Measurements from ENCODE around the gene STK10. TPM values are rescaled to one million over a fixed set of nuclear protein-coding genes. Genes with fewer than 3 reads are reported as not detected.

Gene STK10
- total RNA-seq, 4 donors from 2014 or later = 3.3 to 24.6 (median 13.4) TPM

DNA sequence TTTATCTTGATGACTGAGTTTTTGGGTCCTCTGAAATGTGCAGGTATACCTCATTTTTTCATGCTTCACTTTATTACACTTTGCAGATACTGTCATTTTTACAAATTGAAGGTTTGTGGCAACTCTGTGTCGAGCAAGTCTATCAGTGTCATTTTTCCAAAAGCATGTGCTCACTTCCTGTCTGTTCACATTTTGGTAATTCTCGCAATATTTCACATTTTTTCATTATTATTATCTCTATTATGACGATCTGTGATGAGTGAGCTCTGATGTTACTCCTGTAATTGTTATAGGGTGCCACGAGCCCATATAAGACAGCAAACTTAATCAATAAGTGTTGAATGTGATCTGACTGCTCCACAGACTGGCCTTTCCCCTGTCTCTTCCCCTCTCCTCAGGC is 108.1 kb downstream of the STK10 start:
- intact Hi-C loops (cut with DNase I; ENCODE audit: low total_unique reads) = no loop called here
- DNase-seq = no peak
- no peaks in the 10 kb centered on the region for H3K36me3 ChIP-seq
- no peak overlapping the region for H3K27ac ChIP-seq
- H3K9me3 ChIP-seq = no peaks in the 10 kb centered on the region
- no peak overlapping the region for H3K4me3 ChIP-seq
- no peaks in the 10 kb centered on the region for H3K27me3 ChIP-seq
- TF ChIP-seq POLR2A (IDR thresholded peaks at IDR 0.05) = no peak
- TF ChIP-seq, protein P1, sequence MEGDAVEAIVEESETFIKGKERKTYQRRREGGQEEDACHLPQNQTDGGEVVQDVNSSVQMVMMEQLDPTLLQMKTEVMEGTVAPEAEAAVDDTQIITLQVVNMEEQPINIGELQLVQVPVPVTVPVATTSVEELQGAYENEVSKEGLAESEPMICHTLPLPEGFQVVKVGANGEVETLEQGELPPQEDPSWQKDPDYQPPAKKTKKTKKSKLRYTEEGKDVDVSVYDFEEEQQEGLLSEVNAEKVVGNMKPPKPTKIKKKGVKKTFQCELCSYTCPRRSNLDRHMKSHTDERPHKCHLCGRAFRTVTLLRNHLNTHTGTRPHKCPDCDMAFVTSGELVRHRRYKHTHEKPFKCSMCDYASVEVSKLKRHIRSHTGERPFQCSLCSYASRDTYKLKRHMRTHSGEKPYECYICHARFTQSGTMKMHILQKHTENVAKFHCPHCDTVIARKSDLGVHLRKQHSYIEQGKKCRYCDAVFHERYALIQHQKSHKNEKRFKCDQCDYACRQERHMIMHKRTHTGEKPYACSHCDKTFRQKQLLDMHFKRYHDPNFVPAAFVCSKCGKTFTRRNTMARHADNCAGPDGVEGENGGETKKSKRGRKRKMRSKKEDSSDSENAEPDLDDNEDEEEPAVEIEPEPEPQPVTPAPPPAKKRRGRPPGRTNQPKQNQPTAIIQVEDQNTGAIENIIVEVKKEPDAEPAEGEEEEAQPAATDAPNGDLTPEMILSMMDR (IDR thresholded peaks at IDR 0.05) = no peak
- no peaks in the 10 kb centered on the region for H3K4me1 ChIP-seq

DNA sequence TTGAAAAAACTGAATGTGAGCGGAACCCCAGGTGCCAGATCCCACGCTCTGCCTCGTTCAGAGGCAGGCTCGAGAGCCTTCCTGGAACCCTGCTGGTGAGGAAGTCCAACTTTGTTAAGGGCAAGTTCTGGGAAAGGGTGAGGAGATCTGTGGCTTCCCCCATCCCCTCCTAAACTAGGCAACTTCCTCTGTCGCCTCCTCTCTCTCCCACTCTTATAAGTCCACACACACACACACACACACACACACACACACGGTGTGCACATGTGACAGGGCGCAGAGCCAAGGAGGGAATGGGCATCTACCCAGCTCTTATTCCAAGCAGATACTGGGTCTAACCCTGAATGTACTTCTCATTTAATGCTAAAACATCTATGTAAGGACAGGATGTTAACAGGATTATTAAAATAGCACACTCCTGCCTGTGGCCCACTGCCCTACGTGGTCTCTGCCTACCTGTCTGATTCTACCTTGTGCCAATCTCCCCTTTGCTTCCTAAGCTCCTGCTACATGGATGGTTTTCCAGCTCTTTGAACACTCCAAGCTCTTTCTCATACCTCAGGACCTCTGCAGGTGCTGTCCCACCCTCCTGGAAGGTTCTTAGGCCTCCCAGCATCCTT is 109.2 kb downstream of the STK10 start:
- no peak for DNase-seq
- Histone ChIP-seq H3K4me1 (no peaks in the 10 kb centered on the region), H3K36me3 (no peaks in the 10 kb centered on the region), H3K27ac (no peak overlapping the region), H3K27me3 (no peaks in the 10 kb centered on the region), H3K4me3 (no peak overlapping the region), H3K9me3 (no peaks in the 10 kb centered on the region)
- TF ChIP-seq POLR2A (IDR thresholded peaks at IDR 0.05) = no peak
- TF ChIP-seq, protein P1 (IDR thresholded peaks at IDR 0.05) = no peak
- intact Hi-C loops (cut with DNase I; ENCODE audit: low total_unique reads) = no loop called here

DNA sequence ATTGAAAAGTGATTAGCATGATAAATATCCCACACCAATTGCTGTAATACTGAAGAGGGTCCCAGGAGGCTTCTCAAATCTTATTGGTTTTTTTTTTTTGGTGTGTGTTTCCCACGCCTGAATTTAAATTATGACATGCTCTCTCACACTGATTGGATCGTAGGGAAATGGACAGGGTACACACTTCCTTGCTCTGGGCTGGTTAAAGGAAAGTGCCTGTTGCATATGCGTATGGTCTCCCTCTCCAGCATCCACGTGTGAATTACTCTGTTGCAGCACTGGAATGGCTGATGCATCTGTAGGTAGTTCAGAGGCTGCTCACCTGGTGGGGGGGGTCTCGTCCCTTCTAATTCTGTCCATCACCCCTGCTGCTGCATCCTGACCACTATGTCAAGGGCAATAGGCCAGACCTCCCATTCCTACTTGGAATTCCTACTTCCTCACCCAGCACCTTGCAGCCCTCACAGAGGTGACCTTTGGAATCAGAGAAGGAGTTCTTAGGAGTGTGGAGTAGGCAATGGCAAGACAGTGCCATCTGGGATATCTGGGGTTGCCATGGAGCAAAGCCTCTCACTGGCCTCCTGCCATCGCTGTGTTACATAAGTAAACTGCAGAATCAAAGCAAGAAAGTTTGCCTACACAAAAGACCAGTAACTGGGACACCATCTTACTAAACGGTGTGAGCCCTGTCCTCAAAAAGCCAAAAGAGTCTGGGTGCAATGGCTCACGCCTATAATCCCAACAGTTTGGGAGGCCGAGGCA is 110.2 kb downstream of the STK10 start:
- no peaks in the 10 kb centered on the region for H3K36me3 ChIP-seq
- no peak overlapping the region for H3K4me3 ChIP-seq
- H3K27ac ChIP-seq = no peak overlapping the region
- H3K27me3 ChIP-seq = no peaks in the 10 kb centered on the region
- TF ChIP-seq, protein P1 (IDR thresholded peaks at IDR 0.05) = no peak
- no peak for TF ChIP-seq POLR2A (IDR thresholded peaks at IDR 0.05)
- no peaks in the 10 kb centered on the region for H3K9me3 ChIP-seq
- intact Hi-C loops (cut with DNase I; ENCODE audit: low total_unique reads) = no loop called here
- no peak for DNase-seq
- H3K4me1 ChIP-seq = no peaks in the 10 kb centered on the region

DNA sequence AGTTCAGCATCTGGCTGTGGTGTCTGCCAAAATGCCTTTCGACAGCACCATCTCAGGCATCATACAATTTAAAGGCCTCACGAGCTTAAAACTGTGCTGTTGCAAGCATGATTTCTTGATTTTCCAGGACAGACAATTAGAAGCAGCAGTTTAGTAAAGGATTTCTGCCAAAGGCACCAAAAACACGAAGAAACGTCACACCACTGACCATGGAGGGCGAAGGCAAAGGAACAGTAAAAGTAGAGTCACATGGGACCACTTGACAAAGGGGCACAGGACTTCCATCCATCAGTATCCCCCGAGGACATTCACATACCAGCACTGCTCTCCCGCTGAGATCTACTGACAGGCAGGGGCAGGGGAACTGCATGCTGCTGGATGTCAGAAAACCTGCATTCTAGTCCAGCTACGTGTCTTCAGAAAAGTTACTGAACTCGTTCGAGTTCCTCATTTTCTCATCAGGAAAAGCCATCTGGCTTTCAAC is 111.2 kb downstream of the STK10 start:
- H3K9me3 ChIP-seq = no peaks in the 10 kb centered on the region
- intact Hi-C loops (cut with DNase I; ENCODE audit: low total_unique reads) = no loop called here
- H3K4me1 ChIP-seq = no peaks in the 10 kb centered on the region
- H3K27ac ChIP-seq = no peak overlapping the region
- H3K4me3 ChIP-seq = no peak overlapping the region
- TF ChIP-seq POLR2A (IDR thresholded peaks at IDR 0.05) = no peak
- TF ChIP-seq, protein P1 (IDR thresholded peaks at IDR 0.05) = no peak
- no peaks in the 10 kb centered on the region for H3K36me3 ChIP-seq
- no peak for DNase-seq
- H3K27me3 ChIP-seq = no peaks in the 10 kb centered on the region

DNA sequence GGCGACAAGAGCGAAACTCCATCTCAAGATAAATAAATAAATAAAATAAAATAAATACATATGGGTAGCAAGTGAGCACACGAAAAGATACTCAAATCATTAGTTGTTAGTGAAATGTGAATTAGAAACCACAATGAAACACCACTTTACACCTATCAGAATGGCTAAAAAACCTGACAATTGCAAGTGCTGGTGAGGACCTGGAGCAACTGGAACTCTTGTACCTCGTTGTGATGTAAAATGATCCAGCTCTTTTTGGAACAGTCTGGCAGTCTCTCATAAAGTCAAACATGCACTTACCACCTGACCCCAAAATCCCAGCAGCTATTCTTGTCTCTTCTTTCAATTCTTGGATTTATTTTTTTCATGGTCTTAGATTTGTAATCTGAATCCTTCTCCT is 112.4 kb downstream of the STK10 start:
- DNase-seq = no peak
- no peaks in the 10 kb centered on the region for H3K36me3 ChIP-seq

More for the DNA sequence above, 112.4 kb downstream of the STK10 start:
- Histone ChIP-seq H3K4me1 (no peaks in the 10 kb centered on the region), H3K27me3 (no peaks in the 10 kb centered on the region), H3K9me3 (no peaks in the 10 kb centered on the region), H3K27ac (no peak overlapping the region), H3K4me3 (no peak overlapping the region)
- TF ChIP-seq, protein P1 (IDR thresholded peaks at IDR 0.05) = no peak
- no peak for TF ChIP-seq POLR2A (IDR thresholded peaks at IDR 0.05)
- intact Hi-C loops (cut with DNase I; ENCODE audit: low total_unique reads) = no loop called here
